Body of pancreas (tissue), 4 donors: ENCODE results near the gene PCBP3.
"Not testable (repeated sequence)": the region's sequence is repeated elsewhere in the genome, so short reads cannot be mapped to it uniquely, and the experiment has no call there.

Source experiments
- CTCF ChIP-seq, 7 experiments: fragments of 450-650 bp in 4 of 7; fragments of 200-600 bp in 3 of 7; sonication (generic) in 3 of 7; IDR thresholded peaks; one replicate each; pipeline ENCODE4 v1.5.1; 2016 to 2019; ENCODE audit warnings: antibody characterized with exemption in 7 of 7
- POLR2A ChIP-seq, 3 donors: fragments of 450-650 bp; IDR thresholded peaks; one replicate each; pipeline ENCODE4 v1.6.1; 2016; ENCODE audit warnings: antibody characterized with exemption in 3 of 3, mild to moderate bottlenecking in 2 of 3

- TF ChIP-seq CTCF, POLR2A (IDR thresholded peaks at IDR 0.05): not testable (repeated sequence)
These were observed 172.3 kb downstream of the PCBP3 start for GRCh38 chr21:45815781-45816180.
